Mucosa of rectum (tissue), 2 donors: ENCODE data around the gene ABCA3.
A peak's percentile ranks its signal among the peaks of the same experiment; 100 is the strongest.
"Not testable (repeated sequence)": the region's sequence is repeated elsewhere in the genome, so short reads cannot be mapped to it uniquely, and the experiment has no call there.

Source experiments
- H3K27ac ChIP-seq, 2 donors: one replicate each; pipeline ENCODE4 v1.7.0; 2013; ENCODE audit warnings: inconsistent platforms in 2 of 2, low read depth in 2 of 2, low read length in 2 of 2
- H3K27me3 ChIP-seq, 2 donors: one replicate each; pipeline ENCODE4 v1.7.0; 2013; ENCODE audit warnings: low read length in 2 of 2; ENCODE audit not compliant: control insufficient read depth in 2 of 2, insufficient read depth in 2 of 2
- H3K36me3 ChIP-seq, 2 donors: one replicate each; pipeline ENCODE4 v1.7.0; 2013; ENCODE audit warnings: low read length in 2 of 2; ENCODE audit not compliant: control insufficient read depth in 2 of 2, insufficient read depth in 2 of 2
- H3K4me1 ChIP-seq, 2 donors: one replicate each; pipeline ENCODE4 v1.7.0; 2013; ENCODE audit warnings: low read length in 2 of 2, mild to moderate bottlenecking in 1 of 2; ENCODE audit not compliant: control insufficient read depth in 2 of 2, insufficient read depth in 2 of 2
- H3K4me3 ChIP-seq, 2 donors: one replicate each; pipeline ENCODE4 v1.7.0; 2013; ENCODE audit warnings: low read length in 2 of 2
- H3K9ac ChIP-seq, 2 donors: one replicate each; pipeline ENCODE4 v1.7.0; 2013; ENCODE audit warnings: low read length in 2 of 2, low read depth in 1 of 2, mild to moderate bottlenecking in 1 of 2
- H3K9me3 ChIP-seq, 2 donors: one replicate each; pipeline ENCODE4 v1.7.0; 2013; ENCODE audit warnings: low read length in 2 of 2; ENCODE audit not compliant: control insufficient read depth in 2 of 2
- donor health status: healthy.
- donor health status: Normal muscosa, but diverticular disease.

Gene ABCA3

DNA sequence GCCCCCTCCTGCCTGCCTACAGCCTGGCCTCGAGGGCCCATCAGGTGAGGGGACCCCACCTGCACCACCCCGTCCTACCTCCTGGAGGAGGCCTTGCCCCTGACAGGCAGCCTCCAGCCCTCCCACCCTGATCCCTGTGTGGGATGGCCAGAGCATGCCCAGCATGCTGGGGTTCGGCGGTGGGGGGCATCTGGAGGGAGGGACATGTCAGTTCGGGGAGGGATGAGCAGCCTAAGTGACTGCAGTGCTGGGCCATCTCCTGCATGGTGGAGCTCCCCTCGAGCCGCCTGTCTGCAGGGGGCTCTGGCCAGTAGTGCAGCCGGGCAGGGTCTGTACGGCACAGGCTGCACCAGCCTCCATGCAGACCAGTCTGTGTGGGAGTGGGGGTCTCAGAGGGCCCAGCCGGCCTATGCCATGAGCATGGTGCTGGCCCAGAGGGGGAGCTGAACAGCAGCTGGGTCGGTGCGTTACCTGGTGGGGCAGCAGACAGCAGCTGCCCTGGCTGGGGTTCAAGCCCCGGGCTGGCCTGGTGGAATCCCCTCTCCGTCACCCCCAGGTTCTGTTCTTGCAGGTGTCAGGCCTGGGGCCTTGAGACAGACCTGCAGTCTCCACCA, 68.6 kb downstream of the ABCA3 start:
- H3K36me3 ChIP-seq, result no peaks in the 10 kb centered on the region
- H3K9me3 ChIP-seq, result no peaks in the 10 kb centered on the region
- H3K27me3 ChIP-seq, result no peaks in the 10 kb centered on the region
- no peak overlapping the region for H3K27ac ChIP-seq
- H3K4me1 ChIP-seq, result peaks cover 8% of the 10 kb centered on the region in 2 donors
- H3K9ac ChIP-seq, result no peak overlapping the region
- no peak overlapping the region for H3K4me3 ChIP-seq

DNA sequence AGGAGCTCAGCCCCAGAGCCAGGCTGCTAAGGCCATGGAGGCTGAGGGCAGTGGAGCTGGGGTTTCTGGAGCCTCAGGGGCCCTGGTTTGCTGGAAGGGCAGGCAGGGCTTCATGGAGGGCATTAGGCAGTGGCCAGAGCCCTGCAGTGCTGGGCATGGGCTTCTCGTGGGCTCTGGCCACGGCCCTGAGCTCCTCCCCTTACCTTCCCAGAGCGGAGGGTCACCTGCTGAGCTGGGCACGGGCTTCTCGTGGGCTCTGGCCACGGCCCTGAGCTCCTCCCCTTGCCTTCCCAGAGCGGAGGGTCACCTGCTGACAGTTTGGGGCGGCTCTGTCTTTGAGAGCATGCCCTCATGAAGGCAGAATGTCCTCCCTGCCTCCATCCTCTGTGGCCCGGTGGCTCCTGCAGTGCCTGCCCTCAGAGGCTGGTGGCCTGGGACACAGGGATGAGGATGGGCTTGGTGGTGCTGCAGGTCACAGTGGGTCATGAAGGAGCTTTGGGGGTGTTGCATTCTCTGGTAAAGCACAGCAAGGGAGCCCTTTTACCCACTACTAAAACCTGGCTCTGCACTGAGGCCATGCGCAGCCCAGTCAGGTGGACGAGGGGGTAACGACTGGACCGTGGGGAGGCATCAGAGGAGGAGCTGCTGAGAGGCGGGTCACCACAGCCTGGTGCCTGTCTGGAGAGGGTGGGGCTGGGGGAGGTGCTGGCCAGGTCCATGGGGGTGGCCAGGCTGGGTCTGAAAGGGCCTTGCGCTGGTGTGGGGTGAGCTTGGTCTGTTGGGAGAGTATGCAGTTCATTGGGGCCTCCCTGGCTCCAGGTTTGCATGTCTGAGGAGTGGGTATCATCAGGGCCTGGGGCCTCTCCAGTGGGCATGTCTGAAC, 69.7 kb downstream of the ABCA3 start:
- H3K4me1 ChIP-seq, result peaks cover 12 to 14% of the 10 kb centered on the region in 2 donors
- H3K4me3 ChIP-seq, result no peak overlapping the region
- H3K36me3 ChIP-seq, result no peaks in the 10 kb centered on the region
- no peak overlapping the region for H3K27ac ChIP-seq
- H3K9me3 ChIP-seq, result no peaks in the 10 kb centered on the region
- no peaks in the 10 kb centered on the region for H3K27me3 ChIP-seq
- no peak overlapping the region for H3K9ac ChIP-seq

DNA sequence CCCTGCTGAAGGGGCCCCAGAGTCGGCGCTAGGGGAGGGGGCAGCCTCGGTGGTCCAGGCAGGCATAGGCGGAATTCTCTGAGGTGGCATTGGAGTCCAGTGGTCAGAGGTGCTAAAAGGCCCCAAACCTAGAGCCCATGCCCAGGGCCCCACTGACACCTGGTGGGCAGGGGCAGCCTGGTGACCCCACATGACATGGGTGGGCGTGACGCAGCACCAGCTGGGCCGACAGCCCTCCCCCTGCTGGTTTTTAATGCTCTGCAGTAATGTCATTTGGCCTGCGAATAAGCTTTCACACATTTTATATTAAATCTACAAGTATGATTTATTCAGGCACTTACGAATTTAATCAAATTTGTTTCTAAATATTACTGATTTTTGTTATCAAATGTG, 70.5 kb downstream of the ABCA3 start:
- no peaks in the 10 kb centered on the region for H3K36me3 ChIP-seq
- H3K4me1 ChIP-seq, result peaks cover 12 to 14% of the 10 kb centered on the region in 2 donors
- H3K27ac ChIP-seq, result no peak overlapping the region
- no peaks in the 10 kb centered on the region for H3K27me3 ChIP-seq
- H3K4me3 ChIP-seq, result no peak overlapping the region
- H3K9me3 ChIP-seq, result no peaks in the 10 kb centered on the region
- peak overlapping the region in 1 of 2 donors; percentile 93 for H3K9ac ChIP-seq

DNA sequence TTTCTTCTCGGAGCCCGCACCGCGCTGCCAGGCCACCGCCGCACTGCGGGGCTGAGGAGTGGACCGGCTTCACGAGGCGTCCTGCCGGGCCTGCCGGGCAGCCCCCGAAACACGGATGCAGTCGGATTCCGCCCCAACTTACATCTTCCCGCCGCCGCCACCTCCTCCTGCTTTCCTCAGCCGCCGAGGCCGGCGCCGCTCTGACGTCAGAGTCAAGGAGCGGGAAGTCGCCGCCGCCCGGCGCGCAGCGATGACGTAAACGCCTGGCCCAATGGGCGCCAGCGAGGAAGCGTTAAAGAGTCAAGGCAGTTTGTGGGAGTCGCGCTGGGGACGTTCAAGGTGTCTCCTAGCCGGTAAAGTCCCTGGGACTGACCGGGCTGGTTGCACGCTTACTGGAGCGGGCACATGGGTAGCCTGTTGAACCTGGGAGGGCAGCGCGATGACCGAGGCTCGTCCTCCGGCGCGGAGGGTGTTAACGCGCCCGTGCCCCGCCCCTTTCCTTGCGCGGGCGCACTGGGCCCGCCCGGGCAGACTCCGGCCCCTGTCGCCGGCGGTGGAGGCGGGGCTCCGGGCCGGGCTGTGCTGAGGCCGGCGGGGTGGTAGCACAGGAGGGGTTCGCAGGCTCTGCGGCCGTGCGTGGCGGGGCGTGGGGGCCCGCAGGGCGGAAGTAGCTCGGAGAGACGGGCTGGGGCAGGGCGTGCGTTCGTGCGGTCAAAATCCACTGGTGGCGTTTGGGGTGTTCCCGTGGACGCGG, 72.4 kb downstream of the ABCA3 start, which contains the start of gene RNPS1:
Gene RNPS1 (minus strand): TSS at position 214 of the 754 bp plus-strand sequence. CDS start 3,483 bp downstream, outside the sequence.
- peaks cover 12 to 14% of the 10 kb centered on the region in 2 donors for H3K4me1 ChIP-seq
- H3K4me3 ChIP-seq, result peak within 1 kb of the TSS; percentile 91 to 96
- H3K27ac ChIP-seq, result peak within 1 kb of the TSS; percentile 99
- no peaks in the 10 kb centered on the region for H3K27me3 ChIP-seq
- H3K9me3 ChIP-seq, result no peaks in the 10 kb centered on the region
- peak within 1 kb of the TSS; percentile 93 for H3K9ac ChIP-seq
- H3K36me3 ChIP-seq, result peaks cover 4 to 13% of the 10 kb centered on the region in 2 donors

DNA sequence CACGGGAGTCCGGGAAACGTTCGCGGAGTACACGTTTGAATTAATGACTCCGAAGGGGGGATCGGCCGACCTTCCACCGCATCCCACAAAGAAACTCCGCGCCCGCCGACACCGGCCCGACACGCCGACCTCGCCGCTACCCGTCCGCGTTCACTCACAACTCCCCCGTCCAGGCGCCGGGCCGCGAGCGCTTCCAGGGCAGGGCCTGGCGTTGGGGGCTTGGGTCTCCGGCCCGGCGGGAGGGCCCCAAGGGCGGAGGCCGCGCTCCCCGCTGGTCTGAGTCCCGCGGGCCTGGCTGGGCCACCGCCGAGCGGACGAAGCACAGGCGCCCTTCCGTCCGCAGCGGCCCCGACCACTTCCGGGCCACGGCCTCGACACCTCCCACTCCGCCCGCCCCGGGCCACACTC, 73.0 kb downstream of the ABCA3 start:
- Histone ChIP-seq H3K4me3 (peak overlapping the region; percentile 91 to 96), H3K36me3 (peaks cover 7 to 18% of the 10 kb centered on the region in 2 donors), H3K9ac (peak overlapping the region; percentile 52 to 93), H3K27ac (peak overlapping the region; percentile 99), H3K4me1 (peaks cover 12 to 14% of the 10 kb centered on the region in 2 donors)
- not testable (repeated sequence) for H3K27me3 ChIP-seq, H3K9me3 ChIP-seq

DNA sequence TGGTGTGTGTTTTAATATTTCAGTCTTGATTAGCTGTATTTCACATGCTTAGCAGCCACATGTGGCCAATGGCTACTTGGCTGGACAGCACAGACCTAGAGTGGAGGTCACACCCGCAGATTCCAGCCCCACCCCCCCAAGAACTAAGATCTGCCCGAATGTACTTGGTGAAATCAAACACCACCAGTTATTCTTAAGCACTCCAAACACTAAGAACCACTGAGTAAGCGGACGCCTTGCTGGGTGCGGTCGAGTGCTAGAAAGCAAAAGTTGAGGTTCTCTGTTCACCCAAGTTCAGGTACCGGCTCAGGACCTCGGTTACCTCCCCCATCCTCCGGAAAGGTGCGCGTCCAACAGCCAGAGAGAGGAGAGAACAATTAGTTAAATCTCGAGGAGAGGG, 73.6 kb downstream of the ABCA3 start:
- Histone ChIP-seq H3K4me3 (peak overlapping the region; percentile 91 to 96), H3K9ac (peak overlapping the region; percentile 44 to 93), H3K4me1 (peaks cover 12 to 14% of the 10 kb centered on the region in 2 donors), H3K27ac (peak overlapping the region in 1 of 2 donors; percentile 99), H3K36me3 (peaks cover 13 to 24% of the 10 kb centered on the region in 2 donors)
- H3K27me3 ChIP-seq, H3K9me3 ChIP-seq: not testable (repeated sequence)

DNA sequence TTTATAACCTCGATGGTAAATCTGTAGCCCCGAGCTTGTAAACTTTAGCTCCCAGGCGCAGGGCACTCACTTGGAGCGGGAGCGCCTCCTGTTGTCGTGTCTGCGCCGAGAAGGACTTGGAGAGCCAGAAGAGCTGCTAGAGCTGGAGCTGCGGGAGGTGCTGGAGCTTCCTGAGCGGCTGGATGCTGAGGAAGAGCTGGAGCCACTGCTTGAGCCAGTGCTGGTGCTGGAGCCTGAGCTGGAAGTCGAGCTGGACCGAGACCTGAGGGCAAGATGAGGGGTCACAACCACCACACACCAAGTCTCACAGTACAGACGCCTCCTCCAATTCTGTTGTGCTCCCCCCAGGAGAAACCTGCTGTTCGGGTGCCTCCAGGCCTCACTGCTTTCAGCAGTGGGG, 77.5 kb downstream of the ABCA3 start:
- H3K36me3 ChIP-seq, result peaks cover 22 to 46% of the 10 kb centered on the region in 2 donors
- not testable (repeated sequence) for H3K9ac ChIP-seq, H3K27me3 ChIP-seq

DNA sequence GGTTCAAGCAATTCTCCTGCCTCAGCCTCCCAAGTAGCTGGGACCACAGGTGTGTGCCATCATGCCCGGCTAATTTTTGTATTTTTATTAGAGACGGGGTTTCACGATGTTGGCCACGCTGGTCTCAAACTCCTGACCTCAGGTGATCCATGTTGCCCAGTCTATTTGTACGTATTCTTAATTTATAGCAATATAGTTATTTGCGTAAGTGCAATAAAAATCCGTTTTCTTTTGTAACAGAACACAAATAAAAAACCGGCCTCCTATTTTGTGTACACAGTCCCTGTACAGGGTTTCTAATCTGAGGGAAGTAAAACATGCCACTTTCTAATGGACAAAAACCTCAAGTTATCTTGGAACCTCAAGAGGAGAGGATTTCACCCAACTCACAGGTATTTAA, 80.3 kb downstream of the ABCA3 start:
- Histone ChIP-seq H3K4me1 (no peaks in the 10 kb centered on the region), H3K27me3 (no peaks in the 10 kb centered on the region), H3K9ac (no peak overlapping the region), H3K27ac (no peak overlapping the region), H3K4me3 (no peak overlapping the region), H3K9me3 (no peaks in the 10 kb centered on the region), H3K36me3 (peaks cover 49 to 73% of the 10 kb centered on the region in 2 donors)

More for the DNA sequence above, 77.5 kb downstream of the ABCA3 start:
- H3K9me3 ChIP-seq, H3K4me3 ChIP-seq, H3K4me1 ChIP-seq, H3K27ac ChIP-seq: not testable (repeated sequence)

DNA sequence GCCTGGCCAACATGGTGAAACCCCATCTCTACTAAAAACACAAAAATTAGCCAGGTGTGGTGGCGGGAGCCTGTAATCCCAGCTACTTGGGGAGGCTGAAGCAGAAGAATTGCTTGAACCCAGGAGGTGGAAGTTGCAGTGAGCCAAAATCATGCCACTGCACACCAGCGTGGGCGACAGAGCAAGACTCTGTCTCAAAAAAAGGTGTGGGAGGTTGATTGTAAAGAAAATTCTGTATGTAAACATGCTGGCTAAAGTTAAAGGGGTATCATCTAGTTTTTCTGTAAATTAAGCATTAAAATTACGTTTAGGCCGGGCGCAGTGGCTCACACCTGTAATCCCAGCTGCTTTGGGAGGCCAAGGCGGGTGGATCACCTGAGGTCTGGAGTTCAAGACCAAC, 82.0 kb downstream of the ABCA3 start:
- not testable (repeated sequence) for H3K27ac ChIP-seq, H3K9me3 ChIP-seq, H3K4me3 ChIP-seq, H3K4me1 ChIP-seq, H3K27me3 ChIP-seq, H3K9ac ChIP-seq
- H3K36me3 ChIP-seq, result peaks cover 59 to 70% of the 10 kb centered on the region in 2 donors

DNA sequence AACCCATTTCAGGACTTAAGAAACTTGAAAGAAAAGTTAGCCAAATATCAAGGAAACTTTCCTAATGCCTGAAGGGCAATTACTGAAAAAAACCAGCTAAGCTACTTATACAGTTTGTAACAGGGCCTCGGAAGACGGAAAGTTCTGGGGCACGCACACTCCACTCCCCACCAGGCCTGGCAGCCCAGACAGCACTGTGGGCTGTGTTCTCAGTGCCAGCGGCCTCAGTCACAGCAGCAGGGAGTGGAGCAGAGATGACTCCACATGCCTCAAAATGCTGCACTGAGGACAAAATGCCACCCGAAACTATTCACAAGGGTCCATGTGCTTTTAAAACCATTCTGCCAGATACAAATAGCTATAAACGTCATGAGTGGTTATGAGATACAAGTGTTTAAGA, 82.8 kb downstream of the ABCA3 start:
- Histone ChIP-seq H3K4me1 (no peaks in the 10 kb centered on the region), H3K27ac (no peak overlapping the region), H3K4me3 (no peak overlapping the region), H3K9ac (no peak overlapping the region), H3K27me3 (no peaks in the 10 kb centered on the region), H3K9me3 (no peaks in the 10 kb centered on the region), H3K36me3 (peaks cover 62 to 67% of the 10 kb centered on the region in 2 donors)
